Uterus (tissue), 4 donors: ENCODE measurements around the gene PALD1. TPM values are rescaled to one million over a fixed set of nuclear protein-coding genes. Genes with fewer than 3 reads are reported as not detected.

Experiments
- DNase-seq, 2 donors: peaks; one replicate each; pipeline ENCODE4 v3.0.0-alpha.2; 2019 to 2020
- H3K27ac ChIP-seq, 2 donors: fragments of 200-600 bp; sonication (generic); 1 replicate in 1 of 2; 2 replicates in 1 of 2; pipeline ENCODE4 v1.5.1; 2016 to 2018
- H3K27me3 ChIP-seq, 2 donors: fragments of 200-600 bp; sonication (generic); one replicate each; pipeline ENCODE4 v1.5.1; 2018 to 2019; ENCODE audit warnings: control low read depth in 1 of 2
- H3K36me3 ChIP-seq, 2 donors: fragments of 200-600 bp; sonication (generic); one replicate each; pipeline ENCODE4 v1.5.1; 2019; ENCODE audit warnings: control low read depth in 1 of 2
- H3K4me1 ChIP-seq, 2 donors: fragments of 200-600 bp; sonication (generic); one replicate each; pipeline ENCODE4 v1.5.1; 2018 to 2019; ENCODE audit warnings: control low read depth in 1 of 2
- H3K4me3 ChIP-seq, 2 donors: fragments of 200-600 bp; sonication (generic); 1 replicate in 1 of 2; 2 replicates in 1 of 2; pipeline ENCODE4 v1.5.1; 2018 to 2019; ENCODE audit warnings: mild to moderate bottlenecking in 1 of 2
- H3K9me3 ChIP-seq, 2 donors: fragments of 200-600 bp; sonication (generic); one replicate each; pipeline ENCODE4 v1.5.1; 2019; ENCODE audit warnings: control low read depth in 1 of 2
- CTCF ChIP-seq, 4 experiments: fragments of 200-600 bp in 2 of 4; fragments of 450-650 bp in 2 of 4; sonication (generic) in 2 of 4; IDR thresholded peaks; one replicate each; pipeline ENCODE4 v1.5.1; 2016 to 2019; ENCODE audit warnings: antibody characterized with exemption in 4 of 4, mild to moderate bottlenecking in 2 of 4, moderate library complexity in 1 of 4
- POLR2A ChIP-seq, 2 donors: fragments of 450-650 bp; IDR thresholded peaks; one replicate each; pipeline ENCODE4 v1.6.1; 2016; ENCODE audit warnings: antibody characterized with exemption in 2 of 2, mild to moderate bottlenecking in 1 of 2, moderate library complexity in 1 of 2
- intact Hi-C: fragments of 100-400 bp; cut with DNase I; formaldehyde crosslinking; loops from one replicate; pipeline ENCODE4 v1.15.1; 2023; ENCODE audit warnings: low total_unique reads
- total RNA-seq, 4 donors: library from RNA; depleted of rRNA in 3 of 4; stranded (reverse); fragments of >200 nt in 3 of 4; gene quantifications; one replicate each; pipeline versions ENCODE4 v1.1.0 to v1.2.4, GENCODE V29; 2014 to 2023
- donor health status: DM: yes; HTN: yes; CAD: no.

Gene PALD1
- total RNA-seq, 4 donors from 2014 or later = 1.8 to 21.6 (median 10.3) TPM

- Histone ChIP-seq H3K36me3 (no peaks in the 10 kb centered on the region), H3K4me1 (no peaks in the 10 kb centered on the region), H3K9me3 (no peaks in the 10 kb centered on the region), H3K27ac (no peak overlapping the region), H3K27me3 (no peaks in the 10 kb centered on the region), H3K4me3 (no peak overlapping the region)
- intact Hi-C loops = loop anchor here (5.0 kb wide), 1 partner anchor 218 kb away; no protein-coding TSS in a partner anchor
- no peak for DNase-seq
- TF ChIP-seq POLR2A (IDR thresholded peaks at IDR 0.05) (no peak), CTCF (IDR thresholded peaks at IDR 0.05) (no peak)
These were observed 66.1 kb downstream of the PALD1 start for GRCh38 chr10:70544431-70545340.

GRCh38 chr10:70546584-70546983, 68.0 kb downstream of the PALD1 start:
- H3K27ac ChIP-seq = no peak overlapping the region
- no peaks in the 10 kb centered on the region for H3K4me1 ChIP-seq
- intact Hi-C loops = loop anchor here (5.0 kb wide), 1 partner anchor 216 kb away; no protein-coding TSS in a partner anchor
- H3K4me3 ChIP-seq = no peak overlapping the region
- H3K36me3 ChIP-seq = no peaks in the 10 kb centered on the region
- DNase-seq = no peak
- H3K27me3 ChIP-seq = no peaks in the 10 kb centered on the region
- TF ChIP-seq CTCF (IDR thresholded peaks at IDR 0.05) (no peak), POLR2A (IDR thresholded peaks at IDR 0.05) (no peak)
- no peaks in the 10 kb centered on the region for H3K9me3 ChIP-seq

- TF ChIP-seq POLR2A (IDR thresholded peaks at IDR 0.05) (no peak), CTCF (IDR thresholded peaks at IDR 0.05) (no peak)
- Histone ChIP-seq H3K9me3 (no peaks in the 10 kb centered on the region), H3K27me3 (no peaks in the 10 kb centered on the region), H3K27ac (no peak overlapping the region), H3K4me1 (no peaks in the 10 kb centered on the region), H3K36me3 (no peaks in the 10 kb centered on the region), H3K4me3 (no peak overlapping the region)
- intact Hi-C loops = loop anchor here (5.0 kb wide), 1 partner anchor 213 kb away; no protein-coding TSS in a partner anchor
- DNase-seq = no peak
These were observed 70.9 kb downstream of the PALD1 start for GRCh38 chr10:70549351-70549961.

- peak; percentile 58 to 71 for DNase-seq
- TF ChIP-seq POLR2A (IDR thresholded peaks at IDR 0.05) (no peak), CTCF (IDR thresholded peaks at IDR 0.05) (peak; percentile 76 to 88 (median 84))
- Histone ChIP-seq H3K27ac (no peak overlapping the region), H3K4me1 (no peaks in the 10 kb centered on the region), H3K27me3 (no peaks in the 10 kb centered on the region), H3K4me3 (no peak overlapping the region), H3K9me3 (no peaks in the 10 kb centered on the region), H3K36me3 (no peaks in the 10 kb centered on the region)
- intact Hi-C loops = loop anchor here (5.0 kb wide), 1 partner anchor 212 kb away; no protein-coding TSS in a partner anchor
These were observed 71.4 kb downstream of the PALD1 start for GRCh38 chr10:70549962-70550458.

- TF ChIP-seq CTCF (IDR thresholded peaks at IDR 0.05) (no peak), POLR2A (IDR thresholded peaks at IDR 0.05) (no peak)
- Histone ChIP-seq H3K27me3 (no peaks in the 10 kb centered on the region), H3K9me3 (no peaks in the 10 kb centered on the region), H3K4me3 (no peak overlapping the region), H3K27ac (no peak overlapping the region), H3K4me1 (no peaks in the 10 kb centered on the region), H3K36me3 (no peaks in the 10 kb centered on the region)
- intact Hi-C loops = no loop called here
- DNase-seq = no peak
These were observed 71.9 kb downstream of the PALD1 start for GRCh38 chr10:70550459-70550858.
